KG1 (cell line): ENCODE results near the gene GMPPA.

Experiments used
- DNase-seq: peaks from one replicate; lab custom pipeline; 2025; lab: John Stamatoyannopoulos, UW

GMPPA gene

DNA sequence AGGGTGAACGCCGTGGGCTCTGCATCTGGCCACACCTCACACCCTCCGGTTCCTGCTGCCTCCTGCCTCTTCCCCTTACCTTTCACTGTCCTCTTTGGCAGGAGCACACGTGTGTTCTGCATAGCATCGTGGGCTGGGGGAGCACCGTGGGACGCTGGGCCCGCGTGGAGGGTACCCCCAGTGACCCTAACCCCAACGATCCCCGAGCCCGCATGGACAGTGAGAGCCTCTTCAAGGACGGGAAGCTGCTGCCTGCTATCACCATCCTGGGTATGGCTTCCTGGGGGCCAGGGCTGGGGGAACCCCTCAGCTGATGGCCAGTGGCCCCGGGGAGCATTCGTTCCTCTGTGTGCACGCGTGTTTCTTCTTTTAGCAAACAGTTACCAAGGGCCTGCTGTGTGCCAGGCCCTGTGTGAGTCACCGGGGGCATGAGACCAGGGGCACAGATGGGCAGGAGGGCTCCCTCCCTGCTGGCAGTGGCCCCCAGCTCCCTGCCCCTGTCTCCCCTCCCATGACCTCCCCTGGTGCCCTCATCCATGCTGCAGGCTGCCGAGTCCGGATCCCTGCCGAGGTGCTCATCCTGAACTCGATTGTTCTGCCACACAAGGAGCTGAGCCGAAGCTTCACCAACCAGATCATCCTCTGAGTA, 7.6 kb downstream of the GMPPA start:
- no peak for DNase-seq

- DNase-seq: no peak
Observed at GRCh38 chr2:219506802-219507526, 8.3 kb downstream of the GMPPA start.

DNA sequence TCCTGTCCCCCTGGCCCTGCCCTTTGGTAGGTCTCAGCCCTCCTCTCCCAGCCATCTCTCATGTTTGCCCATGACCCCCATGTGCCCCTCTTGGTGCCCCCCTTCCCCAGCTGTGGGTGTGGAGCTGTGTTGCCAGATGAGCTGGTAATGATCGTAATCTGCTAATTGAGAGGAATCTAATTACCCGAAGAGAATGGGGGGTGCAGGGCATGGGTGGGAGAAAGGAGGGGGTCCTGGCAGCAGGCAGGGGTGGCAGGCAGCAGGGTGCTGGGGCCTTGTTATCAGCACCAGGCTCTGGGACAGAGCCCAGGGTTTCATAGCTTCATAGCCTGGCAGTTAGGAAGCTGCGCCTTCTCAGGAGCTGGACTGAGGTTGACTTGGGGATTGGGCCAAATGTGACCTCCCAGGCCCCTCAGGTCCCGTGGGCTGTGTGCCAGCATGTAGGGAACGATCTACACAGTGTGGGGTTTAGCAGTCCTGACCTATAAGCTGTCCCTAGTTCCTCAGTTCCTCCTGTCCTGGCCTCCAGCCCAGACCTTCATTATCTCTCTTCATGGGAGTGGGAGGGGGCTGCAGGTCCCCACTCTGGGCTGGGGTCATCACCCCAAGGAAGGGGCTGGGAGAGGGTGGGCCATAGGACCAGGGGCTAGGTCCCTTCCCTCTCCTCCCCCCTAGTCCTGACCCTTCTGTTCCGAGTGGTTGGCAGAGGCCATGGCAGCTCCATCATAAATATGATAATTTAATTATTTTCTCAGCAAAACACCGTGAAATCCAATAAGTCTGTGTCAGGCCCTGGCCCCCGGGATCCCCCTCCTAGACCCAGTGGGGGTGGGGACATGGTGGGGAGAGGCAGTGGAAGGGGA, 9.1 kb downstream of the GMPPA start:
- no peak for DNase-seq

- no peak for DNase-seq
Observed at GRCh38 chr2:219508444-219508734, 9.7 kb downstream of the GMPPA start.

DNA sequence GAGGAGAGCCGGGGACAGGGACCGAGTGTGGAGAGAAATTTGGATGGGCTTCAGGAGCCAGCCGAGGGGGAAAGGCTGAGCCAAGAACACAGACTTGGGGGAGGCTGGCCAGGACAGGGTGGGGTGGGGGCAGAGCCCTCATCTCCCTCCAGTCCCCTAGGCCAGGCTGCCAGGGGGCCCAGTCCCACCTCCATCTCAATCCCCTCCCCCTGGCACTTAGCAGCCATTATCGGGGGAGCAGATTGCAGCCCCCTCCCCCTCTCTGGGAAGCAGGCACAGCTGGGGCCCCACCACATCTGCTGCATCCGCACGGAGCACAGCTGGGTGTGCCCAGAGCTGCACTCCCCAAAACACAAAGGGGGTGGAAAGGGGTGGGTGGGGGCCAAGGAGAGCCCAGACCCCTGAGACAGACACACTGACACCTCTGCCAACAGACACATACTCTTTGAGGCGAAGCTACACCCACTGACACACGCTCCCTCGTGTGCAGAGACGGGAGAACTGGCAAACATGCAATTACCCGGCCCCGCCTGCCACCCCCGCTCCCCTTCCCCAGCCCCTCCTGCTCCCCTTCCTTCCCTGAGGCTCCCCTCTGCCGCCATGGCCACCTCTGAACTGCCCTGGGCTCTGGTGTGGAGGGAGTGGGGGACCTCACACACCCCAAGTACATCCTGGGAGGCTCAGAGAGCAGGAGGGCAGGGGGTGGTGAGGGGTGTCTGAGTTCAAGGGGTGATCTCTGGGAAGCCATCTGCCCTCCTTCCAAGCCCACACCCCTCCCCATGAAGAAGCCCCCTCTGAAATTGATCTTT, 10.5 kb downstream of the GMPPA start:
- no peak for DNase-seq

- DNase-seq: peak; percentile 15
Observed at GRCh38 chr2:219509780-219510511, 11.3 kb downstream of the GMPPA start.

DNA sequence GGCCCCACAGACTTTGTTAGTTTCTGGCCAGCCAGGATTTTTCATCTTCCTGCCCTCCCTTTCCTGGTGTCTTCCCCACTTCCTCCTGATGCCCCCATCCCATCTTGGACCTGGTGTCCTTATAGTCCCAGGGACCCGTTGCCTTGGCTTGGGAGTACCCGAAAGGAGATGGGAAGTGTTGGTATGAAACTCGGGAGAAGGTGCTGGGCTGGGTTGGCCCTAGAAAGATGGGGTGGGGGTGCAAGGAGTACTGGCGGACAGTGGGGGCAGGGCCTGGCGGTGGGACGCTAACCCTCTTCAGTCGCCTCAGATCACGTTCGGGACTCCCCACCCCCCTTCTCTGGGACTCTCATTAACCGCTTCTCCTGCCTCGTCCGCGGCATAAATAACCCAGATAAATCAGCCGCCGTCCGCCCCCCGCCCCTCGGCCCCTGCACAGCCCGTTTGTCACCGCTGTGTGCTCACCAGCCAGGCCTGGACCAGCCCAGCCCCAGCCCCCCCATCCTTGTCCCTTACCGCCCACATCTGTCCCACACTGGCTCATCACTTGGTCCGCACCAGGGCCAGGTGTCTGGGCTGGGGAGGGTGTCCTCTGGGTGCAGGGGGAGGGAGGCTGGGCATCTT, 11.9 kb downstream of the GMPPA start:
- no peak for DNase-seq

- no peak for DNase-seq
Observed at GRCh38 chr2:219511547-219512325, 13.0 kb downstream of the GMPPA start.

DNA sequence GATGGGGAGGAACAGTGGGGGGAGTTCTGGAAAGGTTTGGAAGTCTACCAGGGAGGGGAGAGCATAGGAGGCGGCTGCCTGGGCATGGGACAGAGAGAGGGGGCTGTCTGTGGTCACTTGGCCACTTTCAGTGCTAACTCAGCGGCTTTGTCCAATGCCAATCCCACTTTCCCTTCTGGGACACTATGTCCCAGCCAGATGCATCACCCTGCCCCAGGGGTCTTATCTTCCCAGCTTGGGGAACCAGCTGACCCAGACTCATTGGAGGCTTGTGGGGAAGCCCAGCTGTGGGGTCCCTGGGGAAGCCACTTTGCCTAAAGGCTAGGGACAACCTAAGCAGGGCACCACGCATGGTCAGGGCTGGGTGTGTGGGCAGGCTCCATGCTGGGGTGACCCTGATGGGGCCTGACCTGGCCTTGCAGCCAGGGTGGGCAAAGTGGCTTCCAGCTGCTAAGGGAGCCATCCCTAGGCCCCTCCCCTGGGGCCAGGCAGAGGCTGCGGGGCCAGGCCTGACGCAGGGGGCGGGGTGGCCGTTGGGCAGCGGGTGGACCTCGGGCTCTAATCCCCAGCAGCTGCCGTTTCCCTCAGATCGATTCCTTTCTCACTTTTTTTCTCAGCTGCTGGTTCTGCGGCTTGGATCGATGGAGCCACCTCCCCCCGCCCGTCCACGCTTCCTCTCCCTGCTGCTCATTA, 14.0 kb downstream of the GMPPA start:
- DNase-seq: no peak

DNA sequence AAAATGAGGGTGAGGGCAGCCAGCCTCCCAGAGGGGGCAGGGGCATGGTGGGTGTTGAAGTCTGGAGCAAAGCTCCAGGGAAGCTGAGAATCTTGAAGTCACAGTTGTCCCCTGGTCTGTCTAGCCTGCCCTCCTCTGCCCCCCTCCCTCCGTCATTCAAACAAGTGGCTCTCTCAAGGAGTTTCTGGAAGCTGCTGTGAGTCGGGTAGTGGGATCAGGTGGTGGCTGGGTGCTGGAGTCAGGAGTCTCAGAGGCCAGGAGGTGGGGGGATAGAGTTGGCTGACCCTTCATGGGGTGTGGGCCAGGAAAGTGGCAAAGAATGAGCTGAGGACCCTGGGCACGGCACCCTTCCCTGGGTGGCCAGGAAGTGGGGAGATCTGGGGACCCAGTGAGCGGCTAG, 15.1 kb downstream of the GMPPA start:
- no peak for DNase-seq

- no peak for DNase-seq
Observed at GRCh38 chr2:219514196-219514761, 15.6 kb downstream of the GMPPA start, which contains the start of gene ASIC4. ASIC4 (plus strand) TSS chr2:219514482; CDS start chr2:219514725, 243 bp downstream.

- DNase-seq: no peak
Observed at GRCh38 chr2:219514836-219515235, 16.1 kb downstream of the GMPPA start.

GRCh38 chr2:219515874-219516629, 17.4 kb downstream of the GMPPA start:
- DNase-seq: no peak

DNA sequence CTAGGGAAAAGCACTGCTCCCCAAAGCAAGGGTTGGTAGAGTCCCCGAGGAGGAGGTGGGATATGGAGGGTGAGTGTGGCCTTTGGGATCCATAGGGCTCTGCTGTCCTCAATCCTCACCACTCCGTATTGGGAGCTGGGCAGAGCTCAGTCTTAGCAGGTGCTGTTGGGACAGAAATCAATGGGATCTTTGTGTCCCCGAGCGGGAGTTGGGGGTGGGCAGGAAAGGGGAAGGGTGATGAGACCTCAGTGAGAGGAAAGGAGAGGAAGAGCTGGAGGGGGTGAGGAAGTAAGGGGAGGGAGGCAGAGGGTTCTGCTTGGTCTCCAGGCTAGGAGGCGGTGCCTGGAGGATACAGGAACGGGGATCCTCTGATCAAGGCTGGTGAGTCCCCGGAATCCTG, 18.2 kb downstream of the GMPPA start:
- DNase-seq: no peak

DNA sequence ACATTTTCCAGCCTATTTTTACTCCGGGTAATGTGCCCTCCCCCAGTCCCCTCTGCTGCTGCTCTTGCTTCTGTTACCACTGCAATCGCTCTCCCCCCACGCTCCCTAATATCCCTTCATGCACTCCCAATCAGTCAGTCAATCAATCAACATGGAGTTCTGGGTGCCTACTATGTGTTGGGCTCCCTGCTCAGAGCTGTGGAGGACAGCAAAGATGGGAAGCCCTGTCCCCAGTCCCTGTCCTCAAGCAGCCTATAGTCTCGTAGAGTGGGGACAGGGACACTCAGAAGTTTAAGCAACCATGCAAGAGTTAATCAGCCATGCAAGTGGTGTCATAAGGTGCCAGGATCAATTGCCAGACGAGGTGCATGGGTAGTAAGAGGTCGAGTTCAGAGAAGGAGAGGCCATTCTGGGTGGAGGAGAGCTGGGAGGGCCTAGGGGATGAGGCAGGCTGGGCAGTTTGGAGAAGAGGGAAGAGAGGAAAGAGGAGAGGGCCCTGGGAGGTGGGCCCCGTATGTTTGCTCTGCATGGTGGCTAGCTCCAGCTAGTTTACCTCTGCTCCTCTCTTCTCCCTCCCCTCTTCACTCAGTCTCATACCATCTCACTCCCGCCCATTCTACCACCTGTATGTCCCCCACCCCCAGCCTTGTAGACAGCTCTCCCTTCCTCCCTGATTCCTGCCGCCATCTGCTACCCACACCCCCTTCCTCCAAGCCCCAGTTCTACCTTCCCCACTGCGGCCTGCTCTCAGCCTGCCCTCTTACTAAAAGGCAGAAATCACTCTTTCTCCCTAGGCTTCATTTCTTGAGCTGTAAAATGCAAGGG, 19.5 kb downstream of the GMPPA start:
- no peak for DNase-seq

DNA sequence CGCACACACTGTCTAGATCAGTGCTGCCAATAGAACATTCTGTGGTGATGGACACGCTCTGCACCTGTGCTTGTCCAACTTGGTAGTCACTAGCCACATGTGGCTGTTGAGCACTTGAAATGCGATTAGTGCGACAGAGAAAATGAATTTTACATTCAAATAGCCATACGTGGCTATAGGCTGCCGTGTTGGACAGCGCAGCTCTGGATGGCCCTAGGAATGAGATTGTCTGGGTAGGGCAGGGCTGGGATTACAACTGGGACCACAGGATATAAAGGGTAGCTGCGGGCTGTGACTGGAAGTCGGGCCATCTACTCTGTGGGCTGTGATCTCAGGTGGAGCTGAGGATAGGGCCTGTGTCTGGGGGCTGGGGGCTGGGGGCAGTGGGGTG, 20.8 kb downstream of the GMPPA start:
- DNase-seq: no peak

DNA sequence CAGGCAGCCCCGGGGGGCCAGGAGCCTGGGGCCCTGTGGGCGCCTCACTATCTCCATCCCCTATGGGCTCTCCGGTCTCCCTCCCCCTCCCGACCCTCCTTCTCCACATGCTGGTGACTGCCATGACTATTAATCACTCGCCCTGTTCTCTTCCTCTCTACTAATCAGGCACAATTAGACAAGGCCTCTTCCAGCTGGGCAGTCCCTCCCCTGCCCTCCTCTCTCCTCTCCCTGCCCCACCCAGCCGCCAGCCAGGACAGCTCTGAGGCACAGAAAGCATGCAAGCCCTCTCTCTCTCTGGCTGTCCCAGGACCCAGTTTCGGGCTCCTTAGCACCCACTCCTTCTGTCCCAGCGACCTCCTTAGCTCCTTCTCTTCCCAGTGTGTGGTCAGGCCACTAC, 21.4 kb downstream of the GMPPA start:
- no peak for DNase-seq
